DMS53 treated with DMSO at 0.1 percent for 48 hours (cell line): Measurements from ENCODE around the gene DCLK3.

Experiments
- DNase-seq: peaks from one replicate; lab custom pipeline; 2025; ENCODE audit not compliant: unreplicated experiment; lab: John Stamatoyannopoulos, UW

Gene DCLK3, protein sequence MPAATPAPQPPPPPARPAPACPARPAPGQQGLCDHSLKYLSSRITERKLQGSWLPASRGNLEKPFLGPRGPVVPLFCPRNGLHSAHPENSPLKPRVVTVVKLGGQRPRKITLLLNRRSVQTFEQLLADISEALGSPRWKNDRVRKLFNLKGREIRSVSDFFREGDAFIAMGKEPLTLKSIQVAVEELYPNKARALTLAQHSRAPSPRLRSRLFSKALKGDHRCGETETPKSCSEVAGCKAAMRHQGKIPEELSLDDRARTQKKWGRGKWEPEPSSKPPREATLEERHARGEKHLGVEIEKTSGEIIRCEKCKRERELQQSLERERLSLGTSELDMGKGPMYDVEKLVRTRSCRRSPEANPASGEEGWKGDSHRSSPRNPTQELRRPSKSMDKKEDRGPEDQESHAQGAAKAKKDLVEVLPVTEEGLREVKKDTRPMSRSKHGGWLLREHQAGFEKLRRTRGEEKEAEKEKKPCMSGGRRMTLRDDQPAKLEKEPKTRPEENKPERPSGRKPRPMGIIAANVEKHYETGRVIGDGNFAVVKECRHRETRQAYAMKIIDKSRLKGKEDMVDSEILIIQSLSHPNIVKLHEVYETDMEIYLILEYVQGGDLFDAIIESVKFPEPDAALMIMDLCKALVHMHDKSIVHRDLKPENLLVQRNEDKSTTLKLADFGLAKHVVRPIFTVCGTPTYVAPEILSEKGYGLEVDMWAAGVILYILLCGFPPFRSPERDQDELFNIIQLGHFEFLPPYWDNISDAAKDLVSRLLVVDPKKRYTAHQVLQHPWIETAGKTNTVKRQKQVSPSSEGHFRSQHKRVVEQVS

DNA sequence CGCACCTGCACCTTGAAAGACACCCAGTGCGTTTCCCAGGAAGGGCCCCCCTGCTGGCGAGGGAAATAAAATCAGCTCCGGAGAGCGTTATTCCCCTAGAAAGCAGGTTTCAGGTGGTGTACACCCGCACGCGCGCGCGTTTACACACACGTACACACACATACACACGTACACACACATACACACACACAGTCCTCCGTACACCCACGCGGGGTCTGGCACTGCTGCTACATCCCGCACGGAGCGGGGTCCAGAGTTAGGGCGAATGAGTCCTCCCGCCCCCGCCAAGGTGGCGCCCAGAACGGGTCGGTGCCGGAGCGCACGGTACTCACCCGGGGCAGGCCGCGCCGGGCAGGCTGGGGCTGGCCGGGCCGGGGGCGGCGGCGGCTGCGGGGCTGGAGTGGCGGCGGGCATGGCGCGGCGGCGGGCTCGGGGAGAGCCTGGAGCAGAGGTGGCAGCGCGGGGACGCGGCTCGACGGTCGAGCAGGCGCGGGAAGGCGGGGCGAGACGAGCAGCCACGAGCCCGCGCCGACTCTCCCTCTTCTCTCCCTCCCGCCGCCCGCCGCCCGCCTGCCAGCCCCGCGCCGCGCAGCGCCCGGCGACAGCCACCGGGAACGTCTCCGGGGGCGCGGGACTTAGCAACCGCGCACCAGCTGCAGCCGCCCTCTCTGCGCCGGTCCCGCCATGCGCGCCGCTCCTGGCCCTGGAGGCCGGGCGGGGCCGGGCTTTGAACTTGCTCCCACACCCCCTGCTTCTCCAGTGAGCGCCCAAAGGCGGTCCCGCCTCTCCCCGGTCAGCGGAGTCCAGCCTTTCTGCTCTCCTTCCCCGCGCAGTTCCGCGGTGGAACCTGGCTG is at the start of gene DCLK3:
Gene DCLK3 (minus strand): TSS at position 704 of the 854 bp plus-strand sequence. CDS start 290 bp downstream, at position 414.
- no peak for DNase-seq

DNA sequence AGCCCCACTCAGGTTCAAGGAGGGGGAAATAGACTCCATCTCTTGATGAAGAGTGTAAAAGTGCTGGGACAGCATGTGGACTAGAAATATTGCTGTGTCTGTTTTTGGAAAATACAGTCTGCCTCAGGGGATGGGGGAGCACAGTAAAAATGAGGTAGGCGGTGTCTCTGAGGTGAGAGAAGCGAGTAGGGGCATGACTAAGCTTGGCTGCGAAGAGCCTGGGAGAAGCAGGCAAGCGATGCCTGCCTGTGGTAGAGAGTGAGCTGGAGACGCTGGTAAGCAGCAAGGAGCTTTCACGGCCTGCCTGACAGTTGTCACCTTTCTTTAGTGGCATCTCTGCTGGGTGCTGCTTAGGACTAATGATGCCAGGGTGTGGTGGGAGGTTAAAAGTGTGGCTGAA is 49.0 kb upstream of the DCLK3 start:
- no peak for DNase-seq

DNA sequence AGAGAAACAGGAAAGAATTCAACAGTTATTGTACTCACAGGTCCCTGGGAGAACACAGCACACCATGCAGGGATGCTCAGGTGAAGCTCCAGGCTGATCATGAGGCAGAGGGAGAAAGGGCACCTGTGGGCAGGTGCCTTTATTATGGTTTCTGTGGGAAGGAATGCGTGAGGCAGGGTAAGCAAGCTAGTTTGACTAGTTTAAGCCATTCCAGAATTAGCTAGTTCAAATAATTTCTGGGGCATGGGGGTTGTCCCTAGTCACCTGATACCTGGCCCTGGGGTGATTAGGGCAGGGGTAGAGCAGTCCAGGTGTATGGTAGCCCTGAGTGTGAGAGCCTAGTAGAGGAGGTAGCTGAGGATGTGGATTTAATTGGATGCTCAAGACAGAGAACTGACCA is 47.9 kb upstream of the DCLK3 start:
- no peak for DNase-seq

DNA sequence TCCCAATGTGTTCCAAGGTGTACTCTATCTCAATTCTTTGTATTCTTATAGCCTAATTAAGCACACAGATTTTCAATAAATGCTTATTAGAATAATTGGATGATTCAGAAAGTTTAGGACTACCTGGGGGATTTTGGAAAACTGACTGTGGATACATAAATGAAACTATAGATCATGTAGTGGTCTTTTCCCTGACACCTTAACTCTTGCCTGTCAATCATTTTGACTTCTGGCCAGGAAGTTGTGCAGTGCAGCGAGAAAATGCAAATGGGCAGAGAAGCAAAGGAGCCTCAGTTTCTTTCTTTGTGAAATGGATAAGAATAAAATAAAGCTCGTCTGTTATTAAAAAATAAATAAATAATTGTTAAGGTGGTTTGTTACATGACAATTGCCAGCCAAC is 47.4 kb upstream of the DCLK3 start:
- no peak for DNase-seq

DNA sequence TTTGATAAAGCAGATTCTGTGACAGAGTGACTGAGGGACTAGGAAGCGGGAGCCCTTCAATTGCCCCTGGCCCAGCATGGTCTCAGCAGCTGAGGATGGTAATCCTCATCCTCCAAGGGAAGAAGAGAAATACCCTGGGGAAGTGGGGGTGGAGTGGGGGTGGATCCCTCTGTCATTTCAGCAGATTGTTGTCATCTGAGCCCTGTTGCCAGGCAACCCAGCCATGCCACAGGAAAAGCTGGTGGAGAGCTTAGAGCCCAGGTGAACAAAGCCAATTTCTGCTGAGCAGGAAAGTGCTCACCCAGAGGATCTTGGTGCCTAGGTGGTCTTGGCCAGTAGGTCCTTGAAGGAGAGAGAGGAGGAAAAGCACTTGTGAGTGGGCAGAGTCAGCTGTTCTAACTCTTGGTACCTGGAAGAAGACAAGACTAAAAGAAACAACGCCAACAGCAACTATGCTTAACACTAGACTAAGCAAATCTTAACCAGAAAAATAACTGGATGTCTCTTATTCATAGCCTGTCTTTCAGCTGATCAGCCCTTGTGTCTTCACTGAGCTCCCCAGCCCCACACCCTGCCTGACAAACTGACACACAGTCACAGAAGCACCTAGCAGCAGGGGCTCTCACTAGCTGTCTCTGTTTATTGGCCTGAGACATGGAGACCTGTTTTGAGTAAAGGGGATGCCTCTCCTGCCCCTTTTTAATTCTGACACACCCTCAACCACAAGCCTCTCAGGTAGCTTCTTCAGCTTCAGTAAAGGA is 40.1 kb upstream of the DCLK3 start:
- peak; percentile 0 for DNase-seq

DNA sequence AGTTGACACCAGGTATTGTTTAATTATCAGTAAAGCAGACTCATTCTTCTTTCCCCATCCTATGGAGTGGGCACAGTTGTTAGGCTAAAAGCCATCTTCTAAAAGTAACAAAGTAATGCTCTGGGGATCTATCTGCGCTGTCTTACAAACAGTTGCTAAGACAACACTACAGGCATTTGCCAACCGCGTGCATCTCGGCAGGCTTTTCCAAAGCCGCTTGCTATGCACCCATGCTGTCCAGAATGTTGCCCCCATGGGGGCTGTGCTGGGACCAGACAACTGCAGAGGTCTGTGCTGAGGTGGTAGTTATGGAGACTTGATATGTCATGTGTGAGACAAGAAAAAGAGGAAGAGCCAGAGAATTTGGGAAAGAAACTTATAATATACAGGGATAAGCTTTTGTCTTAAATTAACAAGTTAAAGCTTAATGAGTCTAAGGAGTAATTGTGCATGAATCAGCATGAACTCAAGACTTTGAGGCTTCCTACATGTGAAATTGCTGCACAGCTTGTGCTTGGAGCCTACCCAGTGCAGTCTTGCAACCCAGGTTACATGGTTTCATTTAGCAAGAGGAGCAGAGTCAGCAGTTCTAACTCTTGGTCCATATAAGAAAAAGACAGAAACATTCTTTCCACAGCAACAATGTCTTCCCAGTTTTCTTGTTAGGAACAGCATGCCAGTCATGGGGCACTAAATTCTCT is 38.9 kb upstream of the DCLK3 start:
- no peak for DNase-seq

DNA sequence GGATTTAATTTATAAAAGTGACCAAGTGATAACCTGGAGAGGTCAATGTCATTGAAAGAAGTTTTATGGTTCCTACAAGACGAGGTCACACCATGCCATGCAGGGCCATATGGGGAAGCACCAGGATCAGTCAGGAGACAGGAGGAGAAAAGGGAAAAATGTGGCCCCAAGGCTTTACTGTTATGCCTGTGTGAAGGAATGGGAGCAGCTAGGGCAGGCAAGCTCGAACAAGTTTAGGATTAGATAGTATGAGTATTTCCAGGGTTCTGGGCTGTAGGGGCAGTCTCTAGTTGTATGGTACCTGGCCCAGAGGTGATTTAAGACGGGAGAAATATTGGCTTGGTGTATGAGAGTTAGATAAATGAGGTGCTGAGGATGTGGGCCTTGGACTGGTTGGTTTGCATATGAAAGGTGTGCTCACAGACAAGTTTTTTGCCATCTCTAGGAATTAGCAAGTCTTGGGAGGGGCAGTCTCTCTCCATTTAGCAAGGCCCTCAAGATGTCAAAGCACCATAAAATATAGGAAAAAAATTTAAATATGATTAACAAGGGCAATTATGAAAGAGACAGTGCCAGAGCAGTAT is 36.3 kb upstream of the DCLK3 start:
- no peak for DNase-seq

DNA sequence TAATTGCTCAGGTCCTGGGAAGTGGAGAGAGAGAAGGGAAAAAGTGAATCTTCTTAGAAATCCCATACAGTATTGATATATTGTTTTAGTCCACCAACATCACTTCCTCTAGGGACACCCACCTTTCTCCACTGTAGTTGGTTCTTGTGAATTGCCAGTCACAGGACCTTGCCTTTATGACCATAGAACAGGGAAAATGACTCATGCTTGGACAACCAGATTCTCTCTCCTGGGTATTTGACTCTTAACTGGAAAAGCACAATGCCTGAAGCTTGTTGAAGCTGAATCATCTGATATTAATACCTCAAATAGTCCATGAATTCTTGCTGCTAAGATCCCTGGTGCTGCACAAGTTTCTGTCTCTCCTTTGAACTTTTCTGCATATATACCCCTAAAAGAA is 32.5 kb upstream of the DCLK3 start:
- peak; percentile 2 for DNase-seq

DNA sequence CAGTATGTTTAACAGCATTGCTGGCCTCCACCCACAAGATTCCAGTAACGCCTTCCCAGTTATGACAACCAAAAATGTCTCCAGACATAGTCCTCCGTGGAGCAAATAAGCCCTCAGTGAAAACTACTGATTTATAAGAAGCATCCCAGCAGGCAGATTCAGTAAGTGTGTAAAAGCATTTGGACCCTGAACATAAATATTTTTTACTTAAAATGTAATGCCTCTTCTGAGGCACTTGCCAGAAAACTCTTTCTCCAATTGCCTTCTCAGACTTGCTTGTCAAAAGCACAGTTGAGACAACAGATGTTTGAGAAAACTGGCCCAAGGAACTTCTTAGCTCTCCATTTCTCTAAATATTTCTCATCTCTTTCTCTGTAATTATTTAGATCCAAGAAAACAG is 31.8 kb upstream of the DCLK3 start:
- no peak for DNase-seq

DNA sequence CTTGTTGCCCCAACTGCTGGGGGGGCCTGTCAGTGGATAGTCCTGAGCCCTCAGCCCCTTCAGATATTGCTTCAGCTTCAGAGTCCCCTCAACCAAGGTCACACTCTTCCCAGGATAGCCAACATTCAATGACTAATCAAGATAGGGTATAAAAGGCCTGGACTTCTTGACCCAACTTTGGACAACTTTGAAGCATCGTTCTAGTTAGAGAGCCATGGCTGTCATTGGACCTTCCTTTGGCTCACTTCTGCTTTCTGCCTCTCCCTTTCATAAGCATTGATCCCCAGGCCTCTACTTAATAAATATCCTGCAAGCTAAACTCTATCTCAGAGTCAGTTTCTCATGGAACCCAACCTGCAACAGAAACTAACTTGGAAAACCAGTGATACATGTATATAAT is 31.3 kb upstream of the DCLK3 start:
- DNase-seq = no peak

DNA sequence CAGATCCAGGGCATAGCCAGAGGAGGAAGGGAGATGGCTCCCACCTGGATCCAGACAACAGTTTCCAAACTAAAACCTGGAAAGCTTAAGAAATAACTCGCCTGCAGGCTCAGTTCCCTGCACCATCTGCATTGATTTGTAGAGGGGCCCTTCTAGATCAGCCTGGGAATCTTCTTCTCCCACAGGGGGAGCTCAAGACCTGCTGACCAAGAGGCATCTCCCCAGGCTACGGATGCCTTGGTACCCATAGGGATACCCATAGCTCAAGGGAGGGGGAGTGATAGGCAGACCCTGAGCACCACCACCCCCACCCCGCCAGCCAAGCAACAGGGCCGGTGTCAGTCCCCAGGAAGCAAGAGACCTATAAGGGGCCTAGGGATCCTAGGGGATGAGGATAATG is 28.0 kb upstream of the DCLK3 start:
- DNase-seq = no peak

DNA sequence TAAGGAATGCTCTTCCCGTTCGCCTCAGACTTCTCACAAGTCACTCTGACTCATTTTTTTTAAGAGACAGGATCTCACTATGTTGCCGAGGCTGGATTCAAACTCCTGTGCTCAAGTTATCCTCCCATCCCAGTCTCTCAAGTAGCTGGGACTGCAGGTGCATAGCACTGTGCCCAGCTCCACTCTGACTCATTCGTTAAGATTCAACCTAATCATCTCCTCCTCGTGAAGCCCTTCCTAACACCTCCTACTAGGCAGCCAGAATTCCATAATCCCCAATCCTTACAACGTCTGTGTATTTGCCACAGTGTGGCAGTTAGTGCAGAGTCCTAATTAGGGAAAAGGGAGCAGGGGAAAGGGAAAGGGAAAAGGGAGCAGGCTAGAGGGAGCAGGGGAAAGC is 26.4 kb upstream of the DCLK3 start:
- DNase-seq = no peak

DNA sequence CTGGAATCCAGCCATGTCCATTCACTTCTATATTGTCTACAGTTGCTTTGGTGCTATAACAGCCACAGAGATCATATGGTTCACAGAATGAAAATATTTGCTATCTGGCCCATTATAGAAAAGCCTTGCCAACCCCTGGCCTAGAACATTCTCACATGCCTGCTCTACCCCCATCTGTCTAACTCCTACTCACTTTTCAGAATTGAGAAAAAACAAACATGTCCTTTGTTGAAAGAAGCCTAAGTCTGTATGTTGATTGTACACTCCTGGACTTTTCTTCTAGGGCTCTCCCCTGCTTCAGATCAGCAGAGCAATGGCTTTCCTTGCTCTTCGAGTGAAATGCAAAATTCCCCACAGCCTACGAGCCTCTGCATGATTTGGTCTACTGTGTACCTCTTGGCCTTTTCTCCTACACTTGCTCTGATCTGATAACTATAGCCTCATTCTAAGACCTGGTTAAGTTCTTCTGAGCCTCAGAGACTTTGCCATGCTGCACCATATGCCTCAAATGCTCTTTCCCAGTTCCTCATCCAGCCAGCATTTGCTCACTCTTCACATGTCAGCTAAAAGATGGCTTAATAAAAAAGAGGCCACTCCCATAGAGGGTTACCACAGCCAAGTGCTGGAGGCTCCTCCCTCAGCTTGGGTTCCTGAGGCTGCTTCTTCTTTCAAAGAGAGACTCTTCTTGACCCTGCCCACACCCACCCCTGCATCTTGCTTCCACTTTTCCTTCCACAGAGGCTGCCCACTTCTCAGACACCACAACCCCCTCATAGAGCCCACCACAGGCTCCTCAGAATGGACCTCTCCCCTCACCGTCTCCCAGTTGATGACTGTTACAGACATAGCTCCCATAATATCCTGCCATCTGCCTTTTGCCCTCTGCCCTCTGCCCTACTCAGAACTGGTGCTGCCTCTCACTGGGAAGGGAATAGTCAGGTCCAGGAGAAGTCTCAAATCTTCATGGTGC is 22.9 kb upstream of the DCLK3 start:
- DNase-seq = no peak

DNA sequence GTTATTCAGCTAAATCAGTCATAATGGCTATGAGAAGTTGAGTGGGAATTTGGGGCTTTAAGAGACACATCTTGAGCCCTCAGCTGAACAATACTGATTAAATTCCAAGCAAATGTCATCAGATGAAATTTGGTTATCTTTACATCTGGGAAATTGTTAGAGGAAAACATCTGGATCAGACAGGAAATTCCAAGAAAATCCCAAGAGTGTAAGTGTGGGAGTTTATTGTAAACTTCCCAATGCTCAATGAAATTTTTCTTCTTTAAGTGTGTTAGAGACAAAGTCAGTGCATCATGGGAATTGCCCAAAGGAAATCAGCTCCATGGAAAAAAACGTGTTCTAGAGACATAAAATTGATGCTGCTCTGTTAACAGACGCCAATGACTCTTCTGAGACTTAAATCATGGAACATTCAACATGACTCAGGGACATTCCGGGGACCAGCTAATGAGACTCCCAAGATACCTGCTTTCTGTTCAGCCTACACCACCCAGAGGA is 19.8 kb upstream of the DCLK3 start:
- no peak for DNase-seq

DNA sequence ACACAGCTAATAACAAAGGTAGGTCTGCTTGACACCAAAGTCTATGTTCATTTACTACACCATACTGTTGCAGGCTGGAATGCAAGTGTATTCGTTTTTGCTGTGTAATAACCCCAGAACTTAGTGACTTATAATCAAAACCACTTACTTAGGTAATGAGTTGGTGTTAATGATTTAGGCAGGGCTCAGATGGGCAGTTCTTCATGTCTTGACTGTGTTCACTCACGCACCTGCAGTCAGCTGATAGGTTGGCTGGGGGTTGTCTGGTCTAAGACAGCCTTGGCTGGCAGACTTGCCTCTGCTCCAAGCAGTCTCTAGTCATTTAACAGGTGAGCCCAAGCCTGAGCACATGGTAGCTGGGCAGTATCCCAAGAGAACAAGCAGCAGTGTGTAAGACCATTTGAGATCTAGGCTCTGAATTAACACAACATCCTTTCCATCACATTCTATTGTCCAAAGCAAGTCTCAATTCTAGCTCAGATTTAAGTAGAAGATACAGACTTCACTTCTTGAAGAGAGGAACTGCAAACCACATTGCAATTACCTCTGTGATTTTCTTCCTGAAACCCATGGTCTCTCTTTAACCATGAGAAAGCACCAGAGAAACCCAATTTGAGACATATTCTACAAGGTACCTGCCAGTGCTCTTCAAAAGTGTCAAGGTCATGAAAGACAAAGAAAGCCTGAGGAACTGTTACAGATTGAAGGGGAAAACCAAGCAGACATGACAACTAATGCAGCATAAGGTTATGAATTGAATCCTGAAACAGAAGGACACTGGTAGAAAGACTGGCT is 13.3 kb upstream of the DCLK3 start:
- DNase-seq = no peak

DNA sequence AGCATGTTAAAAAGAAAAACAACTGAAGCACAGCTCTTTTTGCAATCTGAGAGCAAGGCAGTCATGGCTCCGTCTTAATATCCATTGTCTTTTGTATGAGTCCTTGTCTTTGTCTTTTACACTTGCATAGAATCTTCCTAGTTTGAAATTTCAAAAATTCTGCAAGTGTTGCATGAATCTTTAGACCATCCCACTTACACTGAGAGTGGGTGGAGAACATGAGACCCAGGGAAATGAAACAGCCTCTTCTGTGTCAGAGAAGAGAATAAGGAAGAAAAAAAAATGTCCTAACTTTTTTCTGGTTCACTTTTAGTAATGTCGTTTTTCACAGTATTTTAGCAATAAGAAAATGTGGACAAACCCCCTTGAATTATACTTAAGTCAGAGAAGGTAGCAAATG is 12.1 kb upstream of the DCLK3 start:
- no peak for DNase-seq

DNA sequence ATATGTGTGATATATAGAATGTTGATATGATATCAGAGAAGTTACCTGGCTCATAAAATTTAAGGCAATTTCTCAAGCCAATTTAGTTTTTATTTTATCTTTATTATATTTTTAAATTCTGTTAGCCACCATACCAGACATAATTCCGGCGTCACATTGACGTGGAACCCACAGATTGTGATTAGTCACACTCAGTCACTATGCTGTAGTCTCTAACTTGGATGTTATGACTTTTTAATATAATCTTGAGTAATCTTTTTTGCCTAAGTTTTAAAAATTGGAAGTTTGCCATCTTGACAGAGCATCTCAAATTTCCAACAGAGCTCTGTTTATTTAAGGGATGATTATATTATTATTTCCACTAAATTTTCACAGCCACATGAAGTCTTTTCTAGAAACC is 9.7 kb upstream of the DCLK3 start:
- DNase-seq = no peak

DNA sequence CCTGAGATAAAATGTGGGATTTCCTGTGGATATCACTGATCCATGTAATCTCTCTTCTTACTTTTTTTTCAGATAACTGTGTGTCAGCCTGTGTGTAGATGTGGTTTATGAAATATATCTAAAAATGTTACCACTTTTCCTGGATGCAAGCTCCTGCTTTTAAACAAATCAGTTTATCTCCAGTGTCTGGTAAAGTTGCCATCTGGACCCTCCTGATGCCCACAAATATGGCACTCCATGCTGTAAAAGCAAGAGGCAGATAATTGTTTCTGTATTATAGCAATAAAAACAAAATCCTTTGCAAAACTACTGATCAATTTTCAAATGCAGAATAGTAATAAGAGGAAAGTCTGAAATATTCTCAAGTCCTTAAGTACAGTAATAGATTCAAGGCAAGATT is 7.6 kb upstream of the DCLK3 start:
- DNase-seq = no peak
